Measurements from ENCODE around the gene ENPP6.

GRCh38 chr4:184196730-184197385, 20.8 kb downstream of the ENPP6 start:
- TF ChIP-seq CTCF (IDR thresholded peaks at IDR 0.05 in 4 of 5, conservative IDR thresholded peaks at IDR 0.05 in 1 of 5) (no peak), POLR2A (IDR thresholded peaks at IDR 0.05) (no peak)
